Stimulated activated CD4-positive, alpha-beta T cell treated with anti-CD3 and anti-CD28 coated beads, TNF-alpha, amount 100 ng/mL, for 24 hours (primary cell): ENCODE data around the gene NFIX.

Experiments used
- DNase-seq, 3 experiments: peaks; one replicate each; pipeline ENCODE4 v3.0.0-alpha.2; 2020; ENCODE audit warnings: low read depth in 3 of 3

Gene NFIX

DNA sequence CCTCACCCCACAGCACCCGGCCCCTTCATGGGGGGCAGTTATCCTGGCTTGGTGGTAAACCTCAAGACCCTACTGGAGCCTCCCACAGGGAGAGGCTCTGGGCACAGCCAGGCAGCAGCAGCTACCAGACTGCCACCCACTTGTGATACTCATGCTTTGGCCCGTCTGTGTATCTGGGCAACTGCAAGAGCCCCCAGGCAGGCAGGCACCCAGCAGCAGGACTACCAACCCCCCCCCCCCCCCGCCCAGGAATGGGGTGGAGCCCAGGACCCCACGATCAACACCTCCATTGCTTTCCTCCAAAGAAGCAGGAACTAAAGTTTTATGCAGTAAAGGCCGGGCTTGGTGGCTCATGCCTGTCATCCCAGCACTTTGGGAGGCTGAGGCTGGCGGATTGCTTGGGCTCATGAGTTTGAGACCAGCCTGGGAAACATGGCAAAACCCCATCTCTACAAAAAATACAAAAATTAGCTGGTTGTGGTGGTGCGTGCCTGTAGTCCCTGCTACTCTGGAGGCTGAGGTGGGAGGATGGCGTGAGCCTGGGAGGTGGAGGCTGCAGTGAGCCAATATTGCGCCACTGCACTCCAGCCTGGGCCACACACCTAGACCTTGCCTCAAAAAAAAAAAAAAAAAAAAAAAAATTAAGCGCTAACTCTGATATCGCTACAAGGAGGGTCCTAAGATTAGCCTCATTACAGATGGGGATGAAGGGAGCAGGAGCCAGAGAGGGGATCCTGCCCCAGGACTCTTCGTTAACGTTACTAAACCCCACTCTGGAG lies 108.5 kb downstream of the NFIX start:
- DNase-seq = no peak

- DNase-seq = peak in 2 of 3 experiments; percentile 45 to 67
Observed at GRCh38 chr19:13104360-13104847, 109.1 kb downstream of the NFIX start.

DNA sequence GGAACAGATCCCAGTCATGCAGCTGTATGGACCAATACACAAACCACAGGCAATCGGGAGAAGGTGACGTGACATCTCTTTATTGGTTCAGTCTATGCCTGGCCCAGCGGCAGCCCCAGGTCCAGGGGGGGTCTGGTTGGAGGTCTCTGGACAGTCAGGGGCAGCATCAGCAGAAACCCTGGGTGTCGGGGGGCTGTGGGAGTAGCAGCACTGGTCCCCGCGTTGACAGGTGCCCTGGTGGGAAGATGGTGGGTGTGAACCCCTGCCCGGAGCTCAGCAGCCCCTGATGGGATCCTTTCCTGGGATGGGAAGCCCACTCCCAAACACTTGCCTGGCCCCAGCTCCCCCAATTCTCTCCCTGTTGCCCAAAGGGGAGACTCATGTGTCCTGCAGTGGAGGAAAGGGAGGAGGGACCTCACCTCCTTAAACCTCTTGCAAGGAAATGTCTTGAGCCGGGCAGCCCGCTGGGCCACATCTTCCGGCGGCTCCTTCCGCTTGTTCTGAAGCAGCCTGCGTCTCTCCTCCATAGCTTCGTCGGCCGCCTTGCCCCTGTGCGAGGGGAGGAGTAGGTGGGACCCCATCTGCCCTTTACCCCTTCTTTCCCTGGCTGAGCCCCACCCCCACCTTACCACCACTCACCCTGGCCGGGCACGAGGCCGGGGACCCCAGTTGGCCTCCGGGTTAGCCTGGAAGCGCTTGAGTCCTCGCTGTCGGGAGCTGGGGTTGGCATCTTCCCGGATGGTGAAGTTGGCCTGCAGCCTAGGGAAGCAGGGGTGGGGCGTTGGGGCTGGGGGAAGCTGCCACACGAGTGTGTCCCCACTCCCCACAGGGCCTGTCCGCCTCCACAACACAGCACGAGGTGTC lies 109.8 kb downstream of the NFIX start:
- no peak for DNase-seq

DNA sequence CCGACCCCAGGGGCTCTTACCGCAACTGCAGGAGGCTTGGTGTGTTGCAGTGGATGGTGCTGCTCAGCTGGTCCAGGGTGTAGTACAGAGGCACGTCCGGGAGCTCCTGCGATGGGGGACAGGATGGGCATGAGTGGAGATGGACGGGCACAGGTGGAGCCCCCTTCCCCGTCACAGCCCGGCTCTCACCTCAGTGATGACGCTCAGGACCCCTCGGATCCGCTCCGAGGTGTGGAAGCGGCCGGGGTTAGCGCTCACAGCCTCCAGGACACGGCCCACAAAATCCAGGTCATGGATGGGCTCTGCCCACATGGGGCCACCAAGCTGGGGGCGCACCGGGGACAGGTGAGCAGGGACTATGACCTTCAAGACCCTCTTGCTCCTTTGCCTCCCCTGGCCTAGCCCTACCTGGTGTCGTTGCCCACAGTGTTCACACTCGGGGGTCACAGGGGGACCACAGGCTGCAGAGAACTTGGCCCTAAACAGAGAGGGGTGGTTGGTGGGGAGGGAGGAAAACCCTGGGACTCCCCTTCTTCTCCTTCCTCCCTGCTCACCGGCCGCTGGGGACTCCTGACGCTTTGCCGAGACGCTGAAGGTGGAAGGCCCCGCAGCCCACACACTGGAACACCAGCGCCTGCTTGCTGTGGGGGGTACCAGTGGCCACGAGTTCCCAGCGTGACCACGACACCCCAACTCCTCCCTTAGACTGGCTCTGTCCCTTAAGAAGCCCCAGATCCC lies 114.3 kb downstream of the NFIX start:
- no peak for DNase-seq

- no peak for DNase-seq
Observed at GRCh38 chr19:13110099-13110610, 114.9 kb downstream of the NFIX start.

DNA sequence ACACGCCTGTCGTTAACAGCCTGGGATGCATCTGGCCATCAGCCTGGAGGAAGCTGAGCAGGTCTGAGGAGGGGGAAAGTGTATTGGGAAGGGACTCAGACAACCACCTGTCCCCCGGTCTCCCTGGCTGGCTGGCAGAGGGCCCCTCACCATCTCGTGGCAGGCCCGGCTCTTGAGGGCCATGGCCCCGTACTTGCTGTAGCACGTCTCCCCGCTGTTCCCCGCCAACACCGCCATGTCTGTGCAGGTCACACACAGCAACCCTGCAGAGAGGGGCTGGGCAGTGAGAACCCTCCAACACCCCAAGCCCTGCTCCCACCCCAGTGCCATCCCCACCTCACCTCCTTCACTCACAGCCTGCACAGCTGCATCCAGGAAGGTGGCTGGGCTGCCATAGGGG lies 117.3 kb downstream of the NFIX start:
- DNase-seq = no peak

- no peak for DNase-seq
Observed at GRCh38 chr19:13115936-13116281, 120.6 kb downstream of the NFIX start.

- peak; percentile 87 to 95 (median 91) for DNase-seq
Observed at GRCh38 chr19:13116282-13117175, 121.3 kb downstream of the NFIX start, which contains the start of gene TRMT1. TSS of gene TRMT1 (minus strand) at chr19:13116740. CDS start at chr19:13116399, 341 bp downstream.

- no peak for DNase-seq
Observed at GRCh38 chr19:13117176-13117771, 122.0 kb downstream of the NFIX start.

DNA sequence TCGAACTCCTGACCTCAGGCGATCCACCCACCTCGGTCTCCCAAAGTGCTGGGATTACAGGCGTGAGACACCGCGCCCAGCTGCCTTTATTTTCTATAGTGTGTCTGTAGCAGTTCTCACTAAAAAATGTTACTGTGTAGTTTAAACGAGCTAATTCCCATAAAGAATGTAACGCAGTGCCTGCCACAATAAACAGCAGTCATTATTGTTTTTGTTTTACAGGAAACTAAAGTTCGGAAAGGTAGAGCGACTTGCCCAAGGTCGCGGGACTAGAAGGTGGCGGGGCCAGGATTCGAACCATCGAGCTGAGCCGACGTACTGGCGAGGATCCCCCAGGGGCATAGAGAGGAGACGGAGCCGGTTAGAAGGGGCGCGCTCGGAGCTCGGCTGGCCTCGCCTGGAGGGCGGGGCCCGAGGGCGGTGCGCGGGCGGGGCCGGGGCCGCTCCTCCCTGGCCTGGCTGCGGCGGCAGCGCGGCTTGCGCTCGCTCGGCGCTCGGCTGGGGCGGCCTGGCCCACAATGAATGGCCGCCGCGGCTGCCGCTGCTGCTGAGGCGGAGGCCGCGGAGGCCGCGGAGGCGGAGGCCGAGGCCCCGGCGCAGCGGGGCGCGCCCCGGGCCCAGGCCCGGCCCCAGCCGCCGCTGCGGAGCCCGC lies 122.6 kb downstream of the NFIX start, which contains the start of gene NACC1:
Gene NACC1 (plus strand): TSS at position 493 of the 652 bp plus-strand sequence. CDS start 16,944 bp downstream, outside the sequence.
- DNase-seq = peak; percentile 77 to 91 (median 81)

GRCh38 chr19:13118424-13119193 lies 123.3 kb downstream of the NFIX start:
- DNase-seq = peak in 1 of 3 experiments; percentile 59

DNA sequence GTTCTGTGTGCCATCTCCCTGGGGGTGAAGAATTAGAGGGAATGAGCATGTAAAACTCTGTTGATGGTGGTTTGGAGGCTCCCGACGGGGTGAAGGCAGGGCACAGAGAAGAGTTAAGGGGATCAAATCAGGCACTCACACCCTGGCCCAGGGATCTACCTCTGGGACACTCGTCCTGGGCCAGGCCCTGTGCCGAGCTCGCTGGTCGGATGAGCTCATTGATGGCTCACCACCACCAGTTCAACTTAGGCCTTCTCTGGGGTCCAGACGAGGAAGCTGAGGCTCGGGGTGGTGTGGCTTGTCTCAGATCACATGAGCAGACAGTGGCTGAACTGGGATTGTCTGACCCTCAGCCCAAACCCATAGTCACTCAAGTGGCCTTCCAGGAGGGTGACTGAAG lies 124.4 kb downstream of the NFIX start:
- DNase-seq = no peak

DNA sequence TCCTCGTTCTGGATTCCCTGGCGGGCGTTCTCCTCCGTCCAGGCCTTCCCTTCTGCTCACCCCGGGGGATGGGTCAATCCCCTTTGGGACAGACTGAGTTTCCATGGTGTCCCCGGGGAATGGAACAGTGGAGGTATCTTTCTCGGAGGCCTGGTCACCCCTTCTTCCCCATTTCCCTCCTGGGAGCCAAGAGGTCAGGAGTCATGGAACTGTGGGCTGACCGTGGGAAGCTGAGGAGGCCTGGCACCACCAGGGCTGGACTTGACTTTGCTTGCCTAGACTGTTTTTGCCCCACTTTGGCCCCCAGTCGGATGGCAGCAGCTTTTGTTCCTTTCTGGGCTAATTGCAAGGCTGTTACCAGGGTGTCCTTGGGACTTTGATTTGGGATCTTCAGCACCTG lies 124.8 kb downstream of the NFIX start:
- DNase-seq = no peak

GRCh38 chr19:13120817-13121216 lies 125.5 kb downstream of the NFIX start:
- DNase-seq = no peak

GRCh38 chr19:13121551-13122274 lies 126.4 kb downstream of the NFIX start:
- no peak for DNase-seq

- no peak for DNase-seq
Observed at GRCh38 chr19:13122275-13122878, 127.1 kb downstream of the NFIX start.
